Activated CD4-positive, alpha-beta T cell treated with anti-CD3 and anti-CD28 coated beads, Interleukin-2, amount 50 U/mL, for 4 hours (primary cell): ENCODE results near the gene C6orf141.
A peak's percentile ranks its signal among the peaks of the same experiment; 100 is the strongest.

ENCODE experiments used
- DNase-seq, 2 experiments: peaks; one replicate each; pipeline ENCODE4 v3.0.0-alpha.2; 2020

C6orf141 gene

GRCh38 chr6:49550492-49551077 is at the start of gene C6orf141:
TSS of gene C6orf141 (plus strand) at chr6:49550668. CDS start at chr6:49550793, 125 bp downstream.
- peak in 1 of 2 experiments; percentile 3 for DNase-seq

DNA sequence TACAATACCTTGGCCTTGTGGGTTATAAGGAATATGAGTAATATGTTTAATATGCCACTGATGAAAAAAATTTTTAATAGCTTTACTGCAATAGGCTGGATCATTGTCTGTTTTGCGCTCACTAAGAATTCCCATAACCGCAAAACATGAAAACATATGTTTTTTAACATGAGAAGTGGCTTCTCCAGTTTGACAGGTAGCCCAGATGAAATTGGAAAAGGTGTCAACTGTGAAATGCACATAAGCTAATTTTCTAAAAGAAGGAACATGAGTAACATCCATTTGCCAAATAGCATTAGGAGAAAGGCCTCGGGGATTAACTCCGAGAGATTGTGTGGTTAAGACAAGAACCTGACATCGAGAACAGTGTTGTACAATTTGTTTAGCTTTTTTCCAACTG is 45.8 kb upstream of the C6orf141 start:
- no peak for DNase-seq

DNA sequence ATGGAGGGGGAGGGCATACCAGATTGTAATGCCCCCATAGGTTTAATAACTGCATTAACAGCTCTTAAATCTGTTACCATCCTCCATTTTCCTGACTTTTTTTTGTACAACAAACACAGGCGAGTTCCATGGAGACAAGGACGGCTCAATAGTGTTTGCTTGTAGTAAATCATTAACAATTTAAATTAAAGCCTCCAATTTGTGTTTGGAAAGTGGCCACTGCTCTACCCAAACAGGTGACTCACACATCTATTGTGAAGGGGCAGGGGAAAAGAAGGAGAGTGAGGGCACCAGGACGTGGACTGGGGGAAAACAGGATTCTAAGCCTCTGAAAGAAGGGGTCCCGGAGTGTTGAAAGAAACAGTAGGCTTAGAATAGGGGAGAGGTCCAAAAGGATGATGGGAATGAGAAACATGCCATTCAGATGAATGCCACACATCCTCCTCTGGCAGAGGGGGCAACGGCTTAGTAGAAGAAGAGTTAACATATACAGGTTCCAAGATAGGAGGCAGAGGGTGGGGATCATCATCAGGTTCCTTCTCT is 43.8 kb upstream of the C6orf141 start:
- no peak for DNase-seq

- DNase-seq: no peak
Measured at GRCh38 chr6:49509342-49509741, 41.1 kb upstream of the C6orf141 start.

DNA sequence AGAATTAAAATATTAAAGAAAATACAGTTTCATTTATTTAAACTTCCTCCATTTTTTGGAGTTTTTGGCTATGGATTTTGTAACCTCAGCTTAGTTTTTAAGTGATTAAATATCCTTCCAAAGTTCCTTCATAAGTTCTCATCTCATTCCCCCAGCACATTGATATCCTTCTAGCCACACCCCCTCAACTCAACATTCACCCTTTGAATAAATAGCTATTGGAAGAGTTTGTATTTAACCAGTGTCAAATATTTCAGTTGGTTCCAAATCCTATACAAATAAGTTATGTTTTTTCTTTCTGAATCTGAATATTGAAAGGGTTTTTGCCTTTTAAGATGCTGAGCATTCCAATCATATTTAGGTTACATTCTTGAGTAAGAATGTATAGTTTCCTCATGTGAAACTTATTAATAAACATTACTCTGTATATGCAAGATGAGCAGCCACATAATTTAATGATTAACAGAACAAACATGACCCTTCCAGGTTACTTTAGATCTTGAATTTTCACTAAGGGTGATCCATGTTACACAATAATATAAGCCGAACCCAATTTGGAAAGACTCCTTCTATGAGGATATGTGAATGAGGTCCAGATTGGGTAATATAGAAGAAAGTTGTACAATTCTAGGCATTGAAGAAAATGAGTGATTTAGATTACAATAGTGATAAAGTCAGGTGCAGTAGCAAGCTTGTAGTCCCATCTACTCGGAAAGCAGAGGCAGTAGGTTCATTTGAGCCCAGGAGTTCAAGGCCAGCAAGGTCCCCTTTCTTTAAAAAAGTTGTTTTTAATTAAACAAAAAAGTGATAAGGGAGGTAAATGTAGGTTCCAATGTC is 37.1 kb upstream of the C6orf141 start:
- DNase-seq: no peak

- no peak for DNase-seq
Measured at GRCh38 chr6:49514571-49515484, 35.6 kb upstream of the C6orf141 start.

GRCh38 chr6:49515485-49516146 is 34.9 kb upstream of the C6orf141 start:
- no peak for DNase-seq

DNA sequence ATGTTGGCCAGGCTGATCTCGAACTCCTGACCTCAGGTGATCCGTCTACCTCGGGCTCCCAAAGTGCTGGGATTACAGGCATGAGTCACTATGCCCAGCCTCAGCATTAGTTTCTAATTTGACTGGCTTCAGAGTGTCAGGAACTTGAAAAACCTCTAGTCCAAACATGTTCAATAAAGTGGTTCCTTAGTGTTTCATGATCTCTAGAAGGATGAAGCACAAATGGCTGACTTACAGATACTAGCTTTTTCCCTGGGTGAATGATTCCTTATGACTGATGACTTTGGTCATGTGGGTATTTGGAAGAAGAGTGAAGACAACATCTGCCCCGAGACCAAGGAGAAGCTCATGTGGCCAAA is 34.3 kb upstream of the C6orf141 start:
- no peak for DNase-seq

- DNase-seq: no peak
Measured at GRCh38 chr6:49517919-49518318, 32.5 kb upstream of the C6orf141 start.

GRCh38 chr6:49519660-49520059 is 30.8 kb upstream of the C6orf141 start:
- DNase-seq: no peak

- DNase-seq: no peak
Measured at GRCh38 chr6:49522710-49523593, 27.5 kb upstream of the C6orf141 start.

- DNase-seq: no peak
Measured at GRCh38 chr6:49523901-49524300, 26.6 kb upstream of the C6orf141 start.

- no peak for DNase-seq
Measured at GRCh38 chr6:49524541-49524940, 25.9 kb upstream of the C6orf141 start.

- DNase-seq: no peak
Measured at GRCh38 chr6:49526598-49526997, 23.9 kb upstream of the C6orf141 start.

- no peak for DNase-seq
Measured at GRCh38 chr6:49527320-49527719, 23.1 kb upstream of the C6orf141 start.

DNA sequence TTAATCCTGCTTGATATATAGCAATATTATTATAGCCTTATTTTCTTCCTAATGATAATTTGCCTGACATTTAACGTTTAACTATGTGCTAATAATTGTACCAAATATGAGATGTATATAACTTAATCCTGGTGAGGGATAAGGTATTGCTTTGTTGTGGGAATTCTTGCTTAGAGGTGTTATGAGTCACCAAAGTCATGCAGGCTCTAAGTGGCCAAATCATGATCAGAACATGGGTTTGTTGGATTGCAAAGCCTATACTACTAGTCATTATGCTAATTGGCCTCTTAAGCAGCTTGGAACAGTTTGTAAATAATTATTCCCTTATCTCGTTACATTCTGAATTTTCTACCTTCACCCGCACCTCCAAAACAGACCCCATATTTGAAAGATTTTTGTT is 21.9 kb upstream of the C6orf141 start:
- no peak for DNase-seq

DNA sequence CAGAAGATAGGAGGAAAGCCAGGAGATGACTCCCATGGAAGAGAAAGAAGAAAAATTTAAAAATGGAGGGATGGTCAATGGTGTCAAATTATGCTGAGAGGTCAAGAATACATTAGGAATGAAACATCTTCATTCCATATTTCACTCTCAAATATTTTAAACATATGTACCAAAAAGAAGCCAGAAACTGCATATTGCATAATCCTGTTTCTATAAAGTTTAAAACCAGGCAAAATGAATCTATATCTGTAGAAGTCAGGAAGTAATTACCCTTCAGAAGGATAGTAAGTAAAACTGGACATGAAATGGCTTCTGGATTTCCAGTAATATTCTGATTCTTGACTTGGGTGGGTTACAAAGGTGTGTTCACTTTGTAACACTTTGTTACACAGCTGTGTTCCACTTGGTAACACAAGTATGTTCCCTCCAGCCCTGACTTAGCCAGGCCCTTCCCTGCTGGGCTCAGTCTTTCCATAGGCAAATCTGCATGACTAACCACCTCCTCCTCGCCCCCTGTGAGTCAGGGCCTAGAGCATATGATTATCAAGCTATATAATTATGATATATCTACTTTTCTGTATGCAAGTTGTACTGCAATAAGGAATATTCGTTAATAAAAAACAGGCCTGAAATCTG is 20.2 kb upstream of the C6orf141 start:
- DNase-seq: no peak

DNA sequence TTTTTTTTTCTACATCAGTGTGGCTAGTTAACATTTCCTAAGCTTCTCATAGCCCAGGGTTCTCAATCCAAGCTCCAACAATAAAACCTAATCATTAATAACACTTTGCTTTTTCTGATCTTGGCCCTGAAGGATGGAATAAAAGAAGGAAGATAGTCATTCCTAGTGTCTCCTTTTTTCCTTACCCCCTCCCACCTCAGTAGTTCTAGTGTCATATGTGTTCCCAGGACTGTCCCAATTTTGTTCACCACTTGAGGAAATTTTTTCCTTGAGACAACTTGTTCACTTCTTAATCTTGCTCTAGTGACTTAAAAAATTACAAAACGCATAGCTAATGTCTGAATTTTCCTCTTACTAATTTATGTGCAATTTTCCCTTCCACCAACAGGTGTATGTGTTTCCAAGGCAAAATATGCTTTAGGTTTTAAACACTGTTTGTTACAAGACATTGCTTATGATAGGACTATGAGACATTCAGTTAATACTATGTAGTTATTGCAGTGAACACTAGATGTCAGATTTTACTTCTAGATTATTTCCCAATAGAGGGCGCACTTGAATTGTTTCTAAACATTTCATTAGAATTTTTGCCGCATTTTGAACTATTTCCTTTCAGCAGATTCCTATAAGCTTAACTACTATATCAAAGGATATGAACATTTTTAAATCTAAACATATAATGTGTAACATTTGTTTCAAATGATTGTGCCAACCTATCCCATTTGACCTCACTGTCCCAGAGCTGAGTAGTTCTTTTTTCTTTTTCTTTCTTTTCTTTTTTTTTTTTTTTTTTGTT is 18.5 kb upstream of the C6orf141 start:
- DNase-seq: no peak

GRCh38 chr6:49535795-49536194 is 14.7 kb upstream of the C6orf141 start:
- no peak for DNase-seq

DNA sequence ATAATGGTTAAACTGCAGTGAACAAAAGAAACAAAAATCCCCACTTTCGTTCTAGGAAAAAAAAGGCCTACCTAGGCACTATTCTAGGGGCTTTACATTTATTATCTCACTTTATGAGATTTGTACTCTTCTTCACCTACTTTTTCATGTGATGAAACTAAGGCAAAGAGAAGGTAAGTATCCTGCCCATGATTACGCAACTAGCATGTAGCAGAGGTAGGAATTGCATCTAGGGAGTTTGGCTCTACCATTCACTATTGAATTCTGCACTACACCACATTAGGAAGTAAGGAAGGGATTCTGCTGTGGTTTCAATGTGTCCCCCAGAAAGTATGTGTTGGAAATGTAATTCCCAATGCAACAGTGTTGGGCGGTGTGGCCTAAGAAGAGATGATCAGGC is 11.4 kb upstream of the C6orf141 start:
- no peak for DNase-seq
